GM12891 (cell line): ENCODE measurements around the gene NUAK2.

Experiments used
- PAX5 ChIP-seq: IDR thresholded peaks from 2 replicates; pipeline ENCODE4 v1.6.1; 2011; ENCODE audit warnings: low read length, moderate library complexity, mild to moderate bottlenecking; ENCODE audit not compliant: insufficient read depth, severe bottlenecking
- POLR2A ChIP-seq: IDR thresholded peaks from 2 replicates; pipeline ENCODE4 v1.6.1; 2011; ENCODE audit warnings: low read depth, low read length, control low read depth
- POLR2AphosphoS5 ChIP-seq: IDR thresholded peaks from 2 replicates; pipeline ENCODE4 v1.6.1; 2011; ENCODE audit warnings: low read depth, low read length, control low read depth
- SPI1 ChIP-seq: IDR thresholded peaks from 2 replicates; pipeline ENCODE4 v1.6.1; 2011; ENCODE audit warnings: low read depth, low read length, control low read depth
- TAF1 ChIP-seq: IDR thresholded peaks from 2 replicates; pipeline ENCODE4 v1.6.1; 2011; ENCODE audit warnings: low read depth, low read length, control low read depth

DNA sequence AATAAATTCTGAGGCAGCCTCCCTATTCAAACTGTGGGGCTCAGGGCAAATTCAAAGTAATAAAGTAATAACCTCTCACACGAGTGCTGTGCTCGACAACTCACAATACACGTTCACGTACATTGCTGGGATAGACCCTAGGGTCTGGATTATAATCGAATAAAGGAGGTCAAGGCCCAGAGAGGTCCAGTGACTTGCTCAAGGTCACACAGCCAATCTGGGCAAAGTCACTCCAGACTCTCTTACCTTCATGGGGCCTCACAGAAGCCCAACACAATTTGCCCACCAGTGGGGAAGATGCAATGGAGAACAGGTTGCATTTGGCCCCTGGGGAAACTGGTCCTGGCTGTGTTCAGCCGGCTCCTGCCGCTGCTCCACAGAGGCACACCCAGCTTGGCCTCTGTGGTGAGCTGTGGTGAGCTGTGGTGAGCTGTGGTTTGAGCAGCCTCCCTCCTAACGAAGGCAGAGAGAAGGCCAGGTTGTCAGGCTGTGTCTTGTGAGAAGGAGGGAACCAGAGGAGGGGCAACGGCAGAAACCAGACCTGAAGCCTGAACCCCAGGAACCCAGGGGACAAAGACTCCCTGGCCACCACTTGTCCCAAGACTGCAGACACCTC lies 35.1 kb downstream of the NUAK2 start:
- TF ChIP-seq PAX5: no peak
- TF ChIP-seq POLR2A: no peak
- no peak for TF ChIP-seq POLR2AphosphoS5
- TF ChIP-seq TAF1: no peak
- TF ChIP-seq SPI1: no peak
